NCI-H2081 (cell line): Measurements from ENCODE around the gene CCDC107.
A peak's percentile ranks its signal among the peaks of the same experiment; 100 is the strongest.
"Not testable (repeated sequence)": the region's sequence is repeated elsewhere in the genome, so short reads cannot be mapped to it uniquely, and the experiment has no call there.

Experiments
- DNase-seq, 2 experiments: peaks; one replicate each; lab custom pipeline; 2025; lab: John Stamatoyannopoulos, UW

Gene CCDC107

DNA sequence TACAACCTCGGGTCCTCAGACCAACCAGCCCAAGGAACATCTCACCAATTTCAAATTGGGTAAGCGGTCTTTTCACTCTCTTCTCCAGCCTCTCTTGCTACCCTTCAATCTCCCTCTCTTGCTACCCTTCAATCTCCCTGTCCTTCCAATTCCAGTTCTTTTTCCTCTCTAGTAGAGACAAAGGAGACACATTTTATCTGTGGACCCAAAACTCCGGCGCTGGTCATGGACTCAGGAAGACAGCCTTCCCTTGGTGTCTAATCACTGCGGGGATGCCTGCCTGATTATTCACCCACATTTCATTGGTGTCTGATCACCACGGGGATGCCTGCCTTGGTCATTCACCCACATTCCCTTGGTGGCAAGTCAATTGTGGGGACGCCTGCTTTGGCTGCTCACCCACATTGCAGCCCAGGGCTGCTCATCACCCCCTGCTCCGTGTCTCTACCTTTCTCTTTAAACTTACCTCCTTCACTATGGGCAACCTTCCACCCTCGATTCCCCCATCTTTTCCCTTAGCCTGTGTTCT, 20.6 kb upstream of the CCDC107 start:
- not testable (repeated sequence) for DNase-seq

DNA sequence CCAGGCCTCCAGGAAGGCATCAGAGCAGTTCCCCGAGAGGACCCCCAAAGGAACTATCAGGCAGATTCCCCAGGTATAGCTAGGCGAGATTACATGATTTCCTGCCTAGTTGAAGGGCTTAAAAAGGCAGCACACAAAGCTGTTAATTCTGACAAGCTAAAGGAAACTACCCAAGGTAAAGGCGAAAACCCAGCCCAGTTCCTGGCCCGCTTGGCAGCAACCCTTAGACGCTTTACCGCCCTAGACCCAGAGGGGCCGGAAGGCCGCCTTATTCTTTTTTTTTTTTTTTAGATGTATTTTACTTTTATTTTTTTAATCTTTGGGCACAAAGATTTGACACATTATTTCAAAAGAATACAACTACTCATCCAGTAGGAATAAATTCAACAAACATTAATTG, 19.3 kb upstream of the CCDC107 start:
- not testable (repeated sequence) for DNase-seq

DNA sequence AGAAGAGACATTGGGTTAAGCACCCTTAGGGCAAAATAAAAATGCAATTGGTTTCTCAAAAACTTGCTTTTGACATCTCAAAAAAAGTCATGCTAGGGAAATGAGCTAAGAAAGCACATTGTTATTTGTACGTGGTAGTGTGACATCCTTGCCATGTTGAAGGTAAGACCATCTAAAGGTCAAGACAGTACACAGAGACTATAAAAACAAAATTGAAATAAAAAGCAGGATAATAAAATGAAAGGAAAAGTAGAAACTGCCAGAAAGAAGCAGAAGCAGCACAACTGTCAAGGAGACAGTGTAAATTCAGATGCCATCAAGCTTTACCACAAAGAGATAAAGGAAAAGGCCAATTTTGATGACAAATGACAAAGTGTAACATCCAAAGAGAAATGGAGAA, 18.9 kb upstream of the CCDC107 start:
- not testable (repeated sequence) for DNase-seq

DNA sequence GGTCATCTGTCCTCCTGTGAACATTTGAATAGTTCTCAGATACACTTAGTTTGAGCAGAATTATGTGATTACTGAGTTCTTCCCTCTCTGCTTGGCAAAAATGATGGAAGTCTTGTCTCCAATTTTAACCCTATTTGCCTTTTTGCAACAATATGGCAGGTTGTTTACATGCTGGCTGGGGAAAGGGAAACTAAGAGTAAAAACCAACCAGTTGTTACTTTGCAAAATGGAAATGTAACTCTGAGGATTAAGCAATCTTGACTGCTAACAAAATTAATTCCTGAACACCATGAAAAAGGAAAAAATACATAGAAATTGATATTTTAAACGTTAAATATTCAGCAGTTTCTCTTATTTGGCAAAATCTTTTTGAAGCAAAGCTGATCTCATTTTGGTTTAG, 18.5 kb upstream of the CCDC107 start:
- DNase-seq, result no peak

DNA sequence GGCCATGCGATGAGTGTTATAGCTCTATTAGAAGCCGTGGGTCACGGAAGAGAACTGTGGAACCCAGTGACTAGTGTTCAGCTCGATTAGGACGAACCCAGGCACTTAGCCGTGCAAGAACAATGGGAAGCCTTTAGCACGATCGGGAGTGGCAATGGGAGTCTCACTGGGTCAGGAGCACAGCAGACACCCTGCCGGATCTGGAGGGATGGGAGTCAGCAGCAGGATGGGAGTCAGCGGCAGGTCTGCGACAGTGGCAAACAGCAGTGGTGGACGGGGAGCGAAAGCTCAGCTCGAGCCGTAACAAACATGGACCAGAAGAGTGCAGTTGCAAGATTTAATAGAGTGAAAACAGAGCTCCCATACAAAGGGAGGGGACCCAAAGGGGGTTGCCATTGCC, 17.7 kb upstream of the CCDC107 start:
- not testable (repeated sequence) for DNase-seq

DNA sequence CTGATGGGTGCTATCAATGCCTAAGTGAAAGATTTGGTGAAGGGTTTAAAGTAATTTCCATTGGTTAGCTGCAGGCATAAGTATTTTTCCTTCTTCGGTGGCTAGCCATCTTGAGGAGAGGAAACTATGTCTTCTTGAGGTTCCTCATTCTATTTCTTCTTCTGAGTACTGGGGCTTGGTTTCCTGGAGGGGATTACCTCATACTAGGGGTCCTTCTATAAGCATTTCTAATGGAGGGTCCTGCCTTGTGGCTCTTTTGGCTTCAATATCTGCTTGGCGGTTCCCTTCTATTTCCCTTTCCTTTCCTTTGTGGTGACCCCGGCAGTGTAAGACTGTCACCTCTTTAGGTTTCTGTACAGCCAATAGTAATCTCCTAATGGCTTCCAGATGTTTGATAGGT, 16.6 kb upstream of the CCDC107 start:
- DNase-seq, result not testable (repeated sequence)

DNA sequence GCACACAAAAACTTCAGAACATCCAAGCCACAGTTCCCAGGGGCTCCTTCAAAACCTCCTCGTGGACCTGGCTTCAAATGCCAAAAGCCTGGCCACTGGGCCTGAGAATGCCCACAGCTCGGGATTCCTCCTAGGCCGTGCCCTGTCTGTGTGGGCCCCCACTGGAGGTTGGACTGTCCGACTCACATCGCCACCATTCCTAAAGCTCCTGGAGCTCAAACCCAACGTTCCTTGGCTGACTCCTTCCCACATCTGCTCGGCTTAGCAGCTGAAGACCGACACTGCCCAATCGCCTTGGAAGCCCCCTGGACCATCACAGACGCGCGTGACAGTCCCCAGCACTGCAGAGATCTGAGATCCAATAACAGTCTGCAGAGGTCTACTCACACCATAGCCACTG, 15.0 kb upstream of the CCDC107 start:
- no peak for DNase-seq

DNA sequence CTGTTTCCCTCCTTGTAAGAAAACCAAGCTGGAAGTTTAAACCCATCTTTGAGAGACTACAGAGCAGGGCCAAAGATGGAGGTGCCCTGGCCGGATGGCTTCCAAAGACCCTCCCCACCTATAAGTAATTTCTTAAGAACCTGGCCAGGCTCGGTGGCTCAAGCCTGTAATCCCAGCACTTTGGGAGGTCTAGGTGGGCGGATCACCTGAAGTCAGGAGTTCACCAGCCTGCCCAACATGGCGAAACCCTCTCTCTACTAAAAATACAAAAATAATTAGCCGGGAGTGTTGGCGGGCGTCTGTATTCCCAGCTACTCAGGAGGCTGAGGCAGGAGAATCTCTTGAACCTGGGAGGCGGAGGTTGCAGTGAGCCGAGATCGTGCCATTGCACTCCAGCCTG, 12.4 kb upstream of the CCDC107 start:
- DNase-seq, result not testable (repeated sequence)

DNA sequence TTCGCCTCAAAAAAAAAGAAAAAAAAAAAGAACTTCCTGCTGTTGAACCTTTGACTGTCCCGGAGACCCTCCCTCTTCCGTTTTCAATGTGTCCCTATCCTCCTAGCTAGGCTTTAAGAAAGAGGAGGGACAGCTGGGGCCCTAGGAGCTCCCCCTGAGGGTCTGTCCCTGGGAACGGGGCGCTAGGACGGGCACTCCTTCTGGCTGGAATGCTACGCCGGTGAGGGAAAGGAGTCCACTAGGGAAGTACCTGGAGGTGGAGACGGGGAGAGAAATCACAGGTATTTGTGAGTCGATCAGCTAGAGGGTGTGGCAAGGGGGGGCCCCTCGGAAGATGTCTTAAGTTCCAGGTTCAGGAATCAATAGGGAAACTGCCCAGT, 11.9 kb upstream of the CCDC107 start:
- no peak for DNase-seq

DNA sequence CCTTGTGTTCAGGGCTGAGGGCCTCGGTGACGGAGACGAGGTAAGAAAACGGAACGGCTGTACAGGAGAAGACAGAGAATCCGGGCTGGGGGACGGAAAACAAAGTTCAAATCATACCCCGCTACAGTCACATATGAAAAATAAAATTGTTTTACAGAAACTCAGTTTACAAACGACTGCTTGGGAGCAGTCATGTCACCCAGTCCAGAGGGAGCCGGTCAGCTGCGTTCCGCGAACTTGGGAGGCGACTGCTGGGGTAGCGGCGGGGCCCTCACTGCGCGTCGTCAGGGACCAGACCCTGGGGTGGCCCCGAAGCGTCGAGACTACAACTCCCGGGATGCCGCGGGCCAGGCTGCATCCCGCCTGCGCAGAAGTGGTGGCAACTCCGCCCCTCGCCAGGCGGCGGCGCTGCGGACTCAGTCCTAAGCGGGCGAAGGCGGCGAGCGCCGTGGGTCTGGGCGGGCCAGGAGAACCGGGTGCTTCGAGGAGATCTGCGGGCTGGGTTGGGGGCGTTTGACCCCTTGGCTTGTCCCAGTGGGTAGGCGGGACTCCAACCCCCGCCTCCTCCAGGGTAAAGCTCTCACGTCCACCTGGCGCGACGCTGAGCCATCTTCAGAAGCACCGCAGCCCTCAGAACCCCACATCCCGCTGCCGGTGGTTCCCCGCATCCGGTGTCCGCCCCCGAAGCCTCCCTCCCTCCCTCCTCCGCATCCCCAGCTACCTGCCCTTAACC, 11.4 kb upstream of the CCDC107 start:
- DNase-seq, result peak; percentile 90 to 92

DNA sequence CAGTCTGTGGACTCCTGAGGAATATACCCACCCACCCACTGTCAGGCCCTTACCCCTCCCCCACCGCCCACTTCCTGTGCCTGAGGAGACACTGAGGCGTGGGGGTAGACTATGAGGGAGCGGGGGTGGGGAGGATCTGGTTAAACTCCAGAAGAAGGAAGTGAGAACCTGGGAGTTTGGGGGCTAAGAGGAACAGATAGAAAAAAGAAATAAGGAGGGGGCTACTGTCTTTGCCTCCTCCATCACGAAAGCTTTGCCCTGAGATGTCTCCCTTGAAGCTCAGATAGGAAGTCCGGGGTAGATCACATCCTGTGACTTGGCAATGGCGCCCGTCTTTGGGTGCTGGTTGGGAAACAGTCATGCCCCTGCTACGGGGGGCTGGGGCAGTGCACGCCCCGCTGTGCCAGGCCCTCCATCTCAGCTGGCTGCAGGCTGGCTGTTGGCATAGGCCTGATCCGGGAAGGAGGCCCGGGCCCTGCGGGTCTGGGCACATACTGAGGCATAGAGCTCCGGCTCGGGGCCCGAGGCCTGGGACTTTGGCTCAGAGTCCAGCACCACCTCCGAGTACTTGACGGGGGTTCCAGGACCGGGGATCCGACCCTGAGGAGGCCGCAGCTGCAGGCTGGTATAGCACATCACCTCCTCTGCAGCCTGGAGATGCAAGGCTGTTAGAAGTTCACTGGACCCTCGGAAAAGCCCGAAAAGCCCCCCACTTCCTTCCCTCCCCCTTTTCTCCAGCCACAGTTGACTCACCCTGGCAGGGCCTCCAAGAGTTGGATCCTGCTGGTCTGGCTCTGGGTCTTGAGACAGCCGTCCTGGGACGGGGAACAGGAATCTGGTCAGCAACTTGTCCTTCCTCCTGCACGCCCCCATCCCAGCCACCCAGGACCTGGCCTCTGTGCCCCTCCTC, 8.4 kb upstream of the CCDC107 start:
- DNase-seq, result no peak

DNA sequence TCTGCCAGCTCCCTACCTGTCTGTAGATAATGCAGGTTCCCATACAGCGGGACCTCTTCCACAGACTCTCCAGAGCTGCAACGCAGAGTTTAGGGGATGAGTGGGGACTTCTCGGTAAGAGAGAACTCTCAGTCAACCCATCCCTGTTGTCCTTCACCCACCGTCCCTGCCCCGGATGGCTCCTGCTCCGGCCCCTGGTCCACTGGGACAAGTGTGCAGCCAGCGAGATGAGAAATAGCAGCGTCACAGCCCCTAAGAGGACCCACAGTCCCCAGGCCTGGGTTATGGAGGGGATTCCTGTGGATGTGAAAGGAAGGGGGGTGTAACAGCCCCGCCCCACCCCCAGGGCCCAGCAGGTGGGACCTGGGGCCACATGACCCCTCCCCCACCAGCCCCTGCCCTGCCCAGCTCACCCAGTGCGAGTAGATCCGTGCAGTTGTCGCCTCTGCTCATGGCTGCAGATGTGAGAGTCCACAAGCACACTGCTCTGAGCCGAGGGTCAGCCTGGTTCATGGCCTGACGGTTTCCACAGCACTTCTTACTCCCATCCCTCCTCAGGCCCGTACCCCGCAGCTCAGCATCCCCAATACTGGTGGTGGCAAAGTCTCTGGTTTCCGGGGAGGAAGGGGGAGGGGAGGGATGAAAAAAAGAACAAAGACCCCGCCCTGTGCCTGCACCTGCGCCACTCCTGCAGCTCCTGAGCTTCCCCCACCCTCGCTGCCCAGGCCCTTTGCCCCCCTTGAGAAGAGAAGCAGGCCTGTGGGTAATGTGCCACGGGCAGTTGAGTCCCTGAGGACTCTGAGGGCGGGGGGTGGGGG, 7.5 kb upstream of the CCDC107 start, which contains the start of gene SIT1:
SIT1 (minus strand) TSS at position 591 of the 818 bp plus-strand sequence; CDS start at position 513, 78 bp downstream.
- no peak for DNase-seq

DNA sequence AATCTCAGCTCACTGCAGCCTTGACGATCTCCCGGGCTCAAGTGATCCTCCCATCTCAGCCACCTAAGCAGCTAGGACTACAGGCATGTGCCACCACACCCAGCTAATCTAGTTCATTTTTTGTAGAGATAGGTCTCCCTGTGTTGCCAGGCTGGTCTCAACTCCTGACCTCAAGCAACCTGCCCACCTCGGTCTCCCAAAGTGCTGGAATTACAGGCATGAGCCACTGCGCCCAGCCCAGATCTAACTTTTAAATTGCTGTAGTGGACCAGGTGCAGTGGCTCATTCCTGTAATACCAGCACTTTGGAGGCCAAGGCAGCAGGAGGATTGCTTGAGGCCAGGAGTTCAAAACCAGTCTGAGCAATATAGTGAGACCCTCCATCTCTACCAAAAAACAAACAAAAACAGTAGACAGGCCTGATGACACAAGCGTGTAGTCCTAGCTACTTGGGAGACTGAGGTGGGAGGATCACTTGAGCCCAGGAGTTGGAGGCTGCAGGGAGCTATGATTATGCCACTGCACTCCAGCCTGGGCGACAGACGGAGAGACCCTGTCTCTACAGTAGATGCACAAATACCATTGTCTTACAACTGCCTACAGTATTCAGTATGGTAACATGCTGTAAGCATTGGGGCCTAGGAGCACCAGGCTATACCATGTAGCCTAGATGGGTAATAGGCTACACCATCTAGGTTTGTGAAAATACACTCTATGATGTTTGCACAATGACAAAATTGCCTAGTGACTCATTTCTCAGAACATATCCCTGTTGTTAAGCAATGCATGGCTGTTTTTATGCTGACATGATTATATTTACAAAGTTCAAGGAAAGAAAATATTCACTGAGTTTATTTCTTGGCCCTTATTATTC, 5.9 kb upstream of the CCDC107 start:
- peak in 1 of 2 experiments; percentile 18 for DNase-seq

DNA sequence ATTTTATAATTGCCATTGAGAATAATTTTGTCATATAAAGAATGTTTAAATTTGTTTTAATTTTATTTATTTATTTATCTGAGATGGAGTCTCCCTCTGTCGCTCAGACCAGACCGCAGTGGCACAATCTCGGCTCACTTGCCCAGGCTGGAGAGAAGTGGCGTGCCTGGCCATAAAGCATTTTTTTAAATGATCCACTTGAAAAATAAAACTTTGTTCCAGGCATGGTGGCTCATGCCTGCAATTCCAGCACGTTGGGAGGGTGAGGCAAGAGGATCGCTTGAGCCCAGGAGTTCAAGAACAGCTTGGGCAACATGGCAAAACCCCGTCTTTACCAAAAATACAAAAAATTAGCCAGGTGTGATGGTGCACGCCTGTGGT, 5.3 kb upstream of the CCDC107 start:
- DNase-seq, result no peak

DNA sequence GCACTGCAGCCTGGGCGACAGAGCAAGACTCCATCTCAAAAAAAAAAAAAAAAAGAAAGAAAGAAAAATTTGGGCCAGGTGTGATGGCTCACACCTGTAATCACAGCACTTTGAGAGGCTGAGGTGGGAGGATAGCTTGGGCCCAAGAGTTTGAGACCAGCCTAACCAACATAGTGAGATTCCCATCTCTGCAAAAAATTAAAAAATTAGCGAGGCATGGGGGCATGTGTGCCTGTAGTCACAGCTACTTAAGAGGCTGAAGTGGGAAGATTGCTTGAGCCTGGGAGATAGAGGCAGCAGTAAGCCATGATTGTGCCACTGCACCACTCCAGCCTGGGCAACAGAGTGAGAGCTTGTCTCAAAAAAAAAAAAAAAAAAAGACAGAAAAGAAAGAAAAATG, 4.5 kb upstream of the CCDC107 start:
- DNase-seq, result no peak

DNA sequence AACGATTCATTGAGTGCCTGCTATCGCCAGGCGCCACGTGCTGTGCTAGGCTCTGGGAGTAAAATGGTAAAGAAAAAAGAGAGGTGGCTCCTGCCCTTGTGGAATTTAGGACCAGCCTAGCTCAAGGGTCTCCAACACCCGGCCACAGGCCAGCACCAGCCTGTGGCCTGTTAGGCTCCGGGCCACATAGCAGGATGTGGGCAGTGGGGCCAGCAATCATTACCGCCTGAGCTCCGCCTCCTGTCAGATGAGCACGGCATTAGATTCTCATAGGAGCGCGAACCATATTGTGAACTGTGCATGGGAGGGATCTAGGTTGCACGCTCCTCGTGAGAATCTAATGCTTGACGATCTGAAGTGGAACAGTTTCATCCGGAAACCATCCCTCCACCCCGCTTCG, 1.7 kb upstream of the CCDC107 start:
- DNase-seq, result no peak

DNA sequence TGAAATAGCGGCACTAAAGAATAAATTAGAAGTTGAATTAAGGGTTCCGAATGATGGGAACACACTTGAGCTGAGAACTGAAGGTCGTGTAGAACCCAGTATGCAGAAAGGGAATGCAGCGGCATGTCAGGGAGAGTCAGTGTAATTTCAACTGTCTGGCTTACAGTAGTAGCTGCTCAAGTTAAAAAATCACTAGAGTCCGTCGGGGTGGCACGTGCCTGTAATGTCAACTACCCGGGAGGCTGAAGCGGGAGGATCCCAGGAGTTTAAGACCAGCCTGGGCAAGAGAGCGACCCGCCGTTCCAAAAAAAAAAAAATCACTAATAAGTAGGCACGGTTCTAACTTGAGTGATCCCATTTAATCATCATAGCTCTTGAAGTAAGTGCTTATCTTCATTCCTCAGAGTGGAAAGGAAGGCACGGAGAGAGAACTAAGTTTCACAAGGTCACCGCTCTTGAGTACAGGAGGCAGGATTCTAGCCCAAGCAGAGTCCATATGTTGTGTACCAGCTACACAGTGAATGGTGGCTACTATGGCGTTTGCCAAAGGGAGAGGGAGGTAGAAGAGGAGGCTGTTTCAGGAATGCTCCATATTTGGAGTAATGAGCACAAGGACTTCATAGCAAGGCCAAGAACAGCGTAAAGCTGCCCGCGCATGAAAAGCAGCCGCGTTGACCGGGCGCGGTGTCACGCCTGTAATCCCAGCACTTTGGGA, 1.1 kb upstream of the CCDC107 start:
- no peak for DNase-seq

DNA sequence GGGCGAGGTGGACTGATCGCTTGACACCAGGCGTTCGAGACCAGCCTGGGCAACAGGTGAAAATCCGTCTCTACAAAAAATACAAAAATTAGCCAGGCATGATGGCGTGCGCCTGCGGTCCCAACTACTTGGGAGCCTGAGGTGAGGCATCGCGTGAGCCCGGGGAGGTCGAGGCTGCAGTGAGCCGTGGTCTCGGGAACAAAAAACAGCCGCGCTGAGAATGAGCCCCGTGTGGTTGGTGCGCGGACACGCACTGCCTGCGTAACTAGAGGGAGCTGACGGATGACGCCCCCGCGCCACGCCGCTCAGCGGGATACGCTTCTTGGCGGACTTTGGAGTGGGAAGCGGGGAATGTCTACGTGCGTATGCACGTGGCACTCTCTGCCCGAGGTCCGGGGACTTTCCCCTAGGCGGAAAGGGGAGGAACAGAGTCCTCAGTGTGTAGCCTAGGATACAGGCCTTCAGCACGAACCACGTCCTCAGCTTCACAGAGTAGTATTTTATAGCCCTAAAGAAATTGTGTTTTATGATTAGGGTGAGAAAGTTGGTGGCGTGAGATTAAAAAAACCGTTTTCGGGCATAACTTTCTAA, 451 bp upstream of the CCDC107 start, which contains the start of gene RMRP:
RMRP (minus strand) TSS at position 474 of the 591 bp plus-strand sequence.
- DNase-seq, result peak; percentile 99 to 100

DNA sequence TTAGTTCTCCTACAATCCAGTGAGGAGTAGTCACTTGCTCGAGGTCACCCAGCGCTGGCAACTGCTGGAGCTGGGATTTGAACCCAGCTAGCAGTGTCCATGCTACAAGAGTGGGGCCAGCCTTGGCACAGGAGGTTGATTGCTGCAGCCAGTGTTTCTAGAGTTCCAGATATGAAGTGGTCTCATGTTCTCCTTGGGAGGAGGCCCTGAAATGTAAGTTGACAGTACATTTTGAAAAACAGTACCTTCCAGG, 802 bp downstream of the CCDC107 start:
- DNase-seq, result peak; percentile 53 to 69

DNA sequence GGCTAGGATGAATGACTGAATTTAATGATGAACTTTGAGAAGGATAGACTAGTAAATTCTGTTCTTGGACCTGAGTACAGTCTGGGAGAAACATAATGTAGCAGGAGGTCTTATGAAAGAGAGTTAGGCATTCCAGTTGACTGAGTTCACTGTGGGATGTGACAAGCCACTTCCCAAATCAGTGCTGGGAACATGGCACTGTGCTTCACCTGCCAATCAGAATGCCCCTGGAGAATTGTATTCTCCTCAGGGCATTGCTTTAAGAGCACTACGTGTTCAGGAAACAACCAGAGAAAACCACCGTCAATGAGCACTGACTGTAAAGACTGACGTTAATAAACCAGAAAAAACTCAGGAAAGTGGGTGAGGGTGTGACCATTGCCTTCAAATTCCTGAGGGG, 1.2 kb downstream of the CCDC107 start:
- no peak for DNase-seq
